Prostate gland (tissue), 2 donors: ENCODE data around the gene FXYD5.

Experiments used
- POLR2A ChIP-seq: fragments of 450-650 bp; IDR thresholded peaks from one replicate; pipeline ENCODE4 v1.6.1; 2016; ENCODE audit warnings: antibody characterized with exemption, mild to moderate bottlenecking
- POLR2AphosphoS5 ChIP-seq: sonication (generic); formaldehyde crosslinking; IDR thresholded peaks from one replicate; pipeline ENCODE4 v1.6.1; 2017; ENCODE audit warnings: antibody characterized with exemption
- TF ChIP-seq, protein P1 (sequence below), 4 experiments: fragments of 200-600 bp in 2 of 4; fragments of 450-650 bp in 2 of 4; sonication (generic) in 2 of 4; IDR thresholded peaks; 1 replicate in 3 of 4; 2 replicates in 1 of 4; pipeline ENCODE4 v1.5.1; 2016 to 2019; ENCODE audit warnings: antibody characterized with exemption in 4 of 4, mild to moderate bottlenecking in 2 of 4, moderate library complexity in 2 of 4

- TF ChIP-seq, protein P1, sequence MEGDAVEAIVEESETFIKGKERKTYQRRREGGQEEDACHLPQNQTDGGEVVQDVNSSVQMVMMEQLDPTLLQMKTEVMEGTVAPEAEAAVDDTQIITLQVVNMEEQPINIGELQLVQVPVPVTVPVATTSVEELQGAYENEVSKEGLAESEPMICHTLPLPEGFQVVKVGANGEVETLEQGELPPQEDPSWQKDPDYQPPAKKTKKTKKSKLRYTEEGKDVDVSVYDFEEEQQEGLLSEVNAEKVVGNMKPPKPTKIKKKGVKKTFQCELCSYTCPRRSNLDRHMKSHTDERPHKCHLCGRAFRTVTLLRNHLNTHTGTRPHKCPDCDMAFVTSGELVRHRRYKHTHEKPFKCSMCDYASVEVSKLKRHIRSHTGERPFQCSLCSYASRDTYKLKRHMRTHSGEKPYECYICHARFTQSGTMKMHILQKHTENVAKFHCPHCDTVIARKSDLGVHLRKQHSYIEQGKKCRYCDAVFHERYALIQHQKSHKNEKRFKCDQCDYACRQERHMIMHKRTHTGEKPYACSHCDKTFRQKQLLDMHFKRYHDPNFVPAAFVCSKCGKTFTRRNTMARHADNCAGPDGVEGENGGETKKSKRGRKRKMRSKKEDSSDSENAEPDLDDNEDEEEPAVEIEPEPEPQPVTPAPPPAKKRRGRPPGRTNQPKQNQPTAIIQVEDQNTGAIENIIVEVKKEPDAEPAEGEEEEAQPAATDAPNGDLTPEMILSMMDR (IDR thresholded peaks at IDR 0.05): no peak
- no peak for TF ChIP-seq POLR2A
- TF ChIP-seq POLR2AphosphoS5: no peak
These were observed 25.3 kb downstream of the FXYD5 start for GRCh38 chr19:35179830-35180229.
